Activated naive CD4-positive, alpha-beta T cell treated with anti-CD3 and anti-CD28 coated beads for 36 hours (primary cell): ENCODE data around the gene LYRM4. TPM values are rescaled to one million over a fixed set of nuclear protein-coding genes. Genes with fewer than 3 reads are reported as not detected.

ENCODE experiments used
- CTCF ChIA-PET: fragments of 350-600 bp; sonication (Branson Sonifier 250); formaldehyde crosslinking; loops from one replicate; lab custom pipeline; 2021; ENCODE audit warnings: antibody characterized with exemption; lab: Charles Lee
- DNase-seq: peaks from one replicate; pipeline ENCODE4 v3.0.0-alpha.2; 2020
- H3K27ac Mint-ChIP-seq: one replicate; pipeline ENCODE4 v1.8.0; 2021; ENCODE audit warnings: mild to moderate bottlenecking, mixed read lengths
- H3K27me3 Mint-ChIP-seq: one replicate; pipeline ENCODE4 v1.8.0; 2021; ENCODE audit warnings: low read depth, mixed read lengths
- H3K36me3 Mint-ChIP-seq: one replicate; pipeline ENCODE4 v1.8.0; 2021; ENCODE audit warnings: low read depth, mixed read lengths
- H3K4me1 Mint-ChIP-seq: one replicate; pipeline ENCODE4 v1.8.0; 2021; ENCODE audit warnings: low read depth, mixed read lengths
- H3K4me3 Mint-ChIP-seq: one replicate; pipeline ENCODE4 v1.8.0; 2021; ENCODE audit warnings: mild to moderate bottlenecking, moderate library complexity, mixed read lengths
- H3K9me3 Mint-ChIP-seq: one replicate; pipeline ENCODE4 v1.8.0; 2021; ENCODE audit warnings: mixed read lengths
- intact Hi-C: fragments of 100-400 bp; cut with micrococcal nuclease; formaldehyde crosslinking; loops from one replicate; pipeline ENCODE4 v1.15.1; 2023
- total RNA-seq, 2 experiments: library from RNA; stranded (reverse); gene quantifications; one replicate each; pipeline ENCODE4 v1.2.3, GENCODE V29; 2021

LYRM4 gene
- total RNA-seq, 2 experiments from 2014 or later, result 46.2 to 51.6 TPM

GRCh38 chr6:5213836-5214235, 46.9 kb downstream of the LYRM4 start:
- no peak overlapping the region for H3K27ac Mint-ChIP-seq
- CTCF ChIA-PET, result interaction anchor here (1.1 to 1.6 kb wide), 2 partner anchors 37 to 70 kb away, joined by 3 to 4 read pairs; no protein-coding TSS in a partner anchor
- no peaks in the 10 kb centered on the region for H3K27me3 Mint-ChIP-seq
- no peaks in the 10 kb centered on the region for H3K9me3 Mint-ChIP-seq
- peaks cover 4% of the 10 kb centered on the region for H3K4me1 Mint-ChIP-seq
- no peak overlapping the region for H3K4me3 Mint-ChIP-seq
- peaks cover 13% of the 10 kb centered on the region for H3K36me3 Mint-ChIP-seq
- intact Hi-C loops, result loop anchor here (1.0 to 5.0 kb wide), 3 partner anchors 72 to 185 kb away; no protein-coding TSS in a partner anchor
- DNase-seq, result no peak

DNA sequence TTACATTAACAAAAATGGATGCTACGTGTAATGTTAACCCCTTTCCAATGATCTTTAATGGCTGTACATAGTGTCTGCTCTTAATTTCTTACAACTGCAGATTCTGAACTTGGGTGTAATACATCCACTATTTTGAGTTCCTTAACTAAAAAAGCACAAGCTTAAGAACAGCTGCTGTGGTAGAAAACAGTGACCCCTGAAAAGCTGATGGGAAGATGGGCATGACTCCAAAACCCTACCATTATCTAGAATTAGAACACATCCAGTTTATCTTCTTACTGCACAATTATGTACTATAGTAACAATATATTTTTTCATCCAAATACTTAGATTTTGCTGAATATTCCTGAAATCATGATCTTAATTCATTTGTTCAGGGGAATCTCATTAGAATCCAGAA, 49.3 kb downstream of the LYRM4 start:
- Mint-ChIP-seq H3K36me3 (peaks cover 14% of the 10 kb centered on the region), H3K4me3 (no peak overlapping the region), H3K4me1 (peaks cover 4% of the 10 kb centered on the region), H3K27me3 (no peaks in the 10 kb centered on the region), H3K27ac (no peak overlapping the region), H3K9me3 (no peaks in the 10 kb centered on the region)
- intact Hi-C loops, result loop anchor here (5.0 kb wide), 1 partner anchor 69 kb away; no protein-coding TSS in a partner anchor
- CTCF ChIA-PET, result no interaction called here
- DNase-seq, result no peak

GRCh38 chr6:5208471-5208971, 52.2 kb downstream of the LYRM4 start:
- H3K4me3 Mint-ChIP-seq, result no peak overlapping the region
- peaks cover 4% of the 10 kb centered on the region for H3K4me1 Mint-ChIP-seq
- H3K36me3 Mint-ChIP-seq, result peaks cover 15% of the 10 kb centered on the region
- DNase-seq, result no peak
- intact Hi-C loops, result no loop called here
- no peak overlapping the region for H3K27ac Mint-ChIP-seq
- CTCF ChIA-PET, result no interaction called here
- H3K9me3 Mint-ChIP-seq, result no peaks in the 10 kb centered on the region
- no peaks in the 10 kb centered on the region for H3K27me3 Mint-ChIP-seq

GRCh38 chr6:5208057-5208456, 52.7 kb downstream of the LYRM4 start:
- Mint-ChIP-seq H3K27ac (no peak overlapping the region), H3K9me3 (no peaks in the 10 kb centered on the region), H3K4me1 (peaks cover 4% of the 10 kb centered on the region), H3K36me3 (peaks cover 12% of the 10 kb centered on the region), H3K27me3 (no peaks in the 10 kb centered on the region), H3K4me3 (no peak overlapping the region)
- intact Hi-C loops, result no loop called here
- DNase-seq, result no peak
- CTCF ChIA-PET, result interaction anchor here (0.6 kb wide), 1 partner anchor 924 kb away, joined by 5 read pairs; no protein-coding TSS in a partner anchor

DNA sequence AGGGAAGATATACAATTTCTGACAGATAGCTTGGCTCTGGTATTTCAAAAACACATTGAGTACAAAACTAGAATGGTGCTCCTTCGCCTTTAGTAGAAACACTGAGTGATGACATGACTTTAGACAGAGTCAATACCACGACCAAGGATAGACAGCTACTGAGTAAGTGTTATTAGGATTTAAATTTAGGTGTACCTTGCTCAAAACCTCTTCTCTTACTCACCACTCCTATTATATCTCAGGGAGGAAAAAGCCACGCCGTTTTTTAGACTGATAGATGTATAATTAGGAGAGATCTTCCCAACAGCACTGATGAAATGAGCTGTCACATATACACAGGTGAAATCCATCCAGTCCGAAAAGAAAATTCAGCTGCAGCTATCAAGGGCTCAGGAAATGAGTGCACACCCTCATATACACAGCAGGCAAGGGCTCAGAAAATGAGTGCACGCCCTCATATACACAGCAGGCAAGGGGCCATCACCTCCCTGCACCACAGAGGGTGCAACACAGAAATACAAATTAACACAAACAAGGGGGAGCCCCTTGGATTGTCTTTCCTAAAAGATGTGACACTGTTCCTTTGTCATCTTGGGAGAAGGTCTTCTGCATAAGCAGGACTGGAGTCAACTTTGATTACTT, 53.7 kb downstream of the LYRM4 start:
- Mint-ChIP-seq H3K27ac (no peak overlapping the region), H3K9me3 (no peaks in the 10 kb centered on the region), H3K4me1 (peaks cover 4% of the 10 kb centered on the region), H3K4me3 (no peak overlapping the region), H3K27me3 (no peaks in the 10 kb centered on the region), H3K36me3 (peaks cover 12% of the 10 kb centered on the region)
- DNase-seq, result no peak
- intact Hi-C loops, result no loop called here
- CTCF ChIA-PET, result interaction anchor here (0.6 kb wide), 1 partner anchor 261 kb away, joined by 6 read pairs; no protein-coding TSS in a partner anchor

DNA sequence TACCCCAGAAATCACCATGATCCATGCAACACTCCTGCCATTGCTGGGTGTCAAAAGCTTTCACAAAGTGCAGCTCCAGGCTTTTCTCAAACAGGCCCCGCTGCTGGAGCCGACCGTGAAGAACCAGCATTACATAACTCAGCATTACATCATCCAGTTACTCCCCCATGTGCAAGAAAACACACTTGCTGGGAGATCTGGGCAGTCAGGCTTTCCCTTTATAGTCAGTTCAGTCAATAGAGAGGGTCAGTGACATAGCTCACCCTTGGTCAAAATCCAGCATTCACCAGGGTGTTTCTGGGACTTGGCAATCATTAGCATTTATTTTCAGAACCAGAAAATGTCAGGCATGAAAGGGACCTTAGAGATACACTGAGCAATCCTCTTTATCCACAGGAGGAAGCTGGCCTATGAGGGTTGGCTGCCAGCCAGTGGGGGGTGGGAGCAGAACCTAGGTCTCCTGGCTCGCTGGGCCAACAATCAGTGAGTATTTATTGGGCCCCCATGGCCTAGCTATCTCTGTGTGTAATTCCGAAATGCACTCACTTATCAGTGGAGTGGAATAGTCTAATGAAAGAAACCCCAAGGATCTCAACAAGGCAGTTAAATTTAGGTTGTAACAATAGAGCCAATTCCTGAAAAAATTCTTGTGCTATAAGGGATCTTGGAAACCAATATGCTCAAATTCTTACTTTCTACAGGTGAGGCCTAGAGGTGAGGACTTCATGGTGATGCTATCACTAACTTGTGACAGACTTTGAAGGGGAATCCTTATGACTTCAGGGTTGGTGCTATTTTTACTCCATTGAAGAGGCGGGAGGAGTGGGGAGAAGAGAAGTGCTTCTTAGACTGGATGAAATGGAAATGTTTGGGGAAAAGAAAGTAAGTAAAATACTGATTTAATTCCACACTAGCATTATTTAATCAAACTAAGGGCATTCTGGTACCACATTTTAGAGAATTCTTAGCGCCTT, 54.6 kb downstream of the LYRM4 start:
- Mint-ChIP-seq H3K4me3 (no peak overlapping the region), H3K36me3 (peaks cover 9% of the 10 kb centered on the region), H3K27me3 (no peaks in the 10 kb centered on the region), H3K27ac (no peak overlapping the region), H3K9me3 (no peaks in the 10 kb centered on the region), H3K4me1 (peaks cover 4% of the 10 kb centered on the region)
- CTCF ChIA-PET, result interaction anchor here (0.6 kb wide), 1 partner anchor 262 kb away, joined by 6 read pairs; no protein-coding TSS in a partner anchor
- no peak for DNase-seq
- intact Hi-C loops, result no loop called here

DNA sequence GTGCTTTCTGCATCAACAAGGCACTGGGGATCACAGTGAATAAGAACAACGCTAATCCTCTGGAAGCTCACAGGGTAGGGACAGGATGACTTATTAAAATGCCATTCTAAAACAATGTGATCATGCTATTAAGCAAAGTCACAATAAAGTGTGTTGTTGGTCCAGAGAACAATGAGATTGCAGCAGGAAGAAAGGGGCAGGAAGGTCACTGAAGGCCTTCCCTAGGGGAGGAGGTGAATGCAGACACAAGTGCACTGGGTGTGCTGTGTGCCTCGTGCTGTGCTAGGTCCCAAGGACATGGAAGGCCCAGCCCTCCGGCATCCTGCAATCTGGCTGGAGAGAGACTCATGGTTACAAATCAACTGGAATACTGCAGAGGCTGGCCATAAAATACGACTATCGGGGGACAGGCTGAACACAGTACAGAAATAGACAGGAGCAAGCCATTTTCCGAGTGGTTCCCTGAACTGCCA, 55.7 kb downstream of the LYRM4 start:
- Mint-ChIP-seq H3K9me3 (no peaks in the 10 kb centered on the region), H3K4me3 (no peak overlapping the region), H3K4me1 (peaks cover 3% of the 10 kb centered on the region), H3K27ac (no peak overlapping the region), H3K36me3 (peaks cover 8% of the 10 kb centered on the region), H3K27me3 (no peaks in the 10 kb centered on the region)
- intact Hi-C loops, result no loop called here
- CTCF ChIA-PET, result no interaction called here
- no peak for DNase-seq

- Mint-ChIP-seq H3K4me3 (no peak overlapping the region), H3K9me3 (no peaks in the 10 kb centered on the region), H3K27ac (no peak overlapping the region), H3K36me3 (peaks cover 8% of the 10 kb centered on the region), H3K4me1 (peaks cover 5% of the 10 kb centered on the region), H3K27me3 (no peaks in the 10 kb centered on the region)
- DNase-seq, result no peak
- intact Hi-C loops, result no loop called here
- CTCF ChIA-PET, result no interaction called here
These were observed 56.4 kb downstream of the LYRM4 start for GRCh38 chr6:5204376-5204775.

DNA sequence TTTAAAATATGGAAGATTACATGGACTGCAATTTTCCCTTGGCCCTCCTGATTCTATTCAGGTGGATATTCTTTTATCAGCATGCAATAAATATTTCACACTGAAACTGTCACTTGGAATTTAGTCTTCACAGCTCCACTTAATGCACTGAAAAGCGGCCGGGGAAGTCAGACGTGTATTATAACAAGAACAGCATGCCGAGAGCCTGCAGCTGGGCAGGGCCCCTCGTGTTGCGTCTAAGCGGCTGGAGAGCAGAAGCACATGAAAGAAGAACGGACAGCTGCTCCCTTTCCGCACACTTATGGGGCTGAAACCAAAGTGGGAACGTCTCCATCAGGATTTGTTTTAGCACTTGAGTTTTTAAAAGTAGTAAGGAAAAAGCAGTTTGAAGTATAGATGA, 57.2 kb downstream of the LYRM4 start:
- DNase-seq, result no peak
- Mint-ChIP-seq H3K9me3 (no peaks in the 10 kb centered on the region), H3K36me3 (peaks cover 8% of the 10 kb centered on the region), H3K27me3 (no peaks in the 10 kb centered on the region), H3K4me1 (peaks cover 10% of the 10 kb centered on the region), H3K27ac (no peak overlapping the region), H3K4me3 (no peak overlapping the region)
- CTCF ChIA-PET, result no interaction called here
- intact Hi-C loops, result no loop called here

DNA sequence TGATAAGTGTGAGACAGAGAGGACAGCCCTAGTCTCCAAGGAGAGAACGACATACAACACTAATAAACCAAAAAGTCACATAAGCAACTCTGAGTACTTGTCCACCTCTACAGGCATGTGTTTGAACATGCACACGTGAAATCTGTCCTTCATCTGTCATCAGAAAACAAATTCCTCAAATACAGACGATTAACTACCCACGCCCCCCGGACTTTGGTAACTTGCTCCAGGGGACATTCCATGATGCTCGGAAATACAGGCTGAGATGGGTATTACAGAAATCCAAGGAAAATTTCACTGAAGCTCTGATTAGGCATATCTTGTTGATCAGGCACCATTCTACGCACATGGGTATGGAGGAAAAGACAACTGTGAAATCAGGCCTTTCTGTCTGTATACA, 57.8 kb downstream of the LYRM4 start:
- H3K9me3 Mint-ChIP-seq, result no peaks in the 10 kb centered on the region
- no peak overlapping the region for H3K4me3 Mint-ChIP-seq
- CTCF ChIA-PET, result no interaction called here
- DNase-seq, result no peak
- peaks cover 8% of the 10 kb centered on the region for H3K36me3 Mint-ChIP-seq
- no peak overlapping the region for H3K27ac Mint-ChIP-seq
- H3K27me3 Mint-ChIP-seq, result no peaks in the 10 kb centered on the region
- peaks cover 10% of the 10 kb centered on the region for H3K4me1 Mint-ChIP-seq
- intact Hi-C loops, result no loop called here

GRCh38 chr6:5202206-5202605, 58.5 kb downstream of the LYRM4 start:
- H3K27ac Mint-ChIP-seq, result no peak overlapping the region
- no peak overlapping the region for H3K4me3 Mint-ChIP-seq
- DNase-seq, result no peak
- H3K27me3 Mint-ChIP-seq, result no peaks in the 10 kb centered on the region
- intact Hi-C loops, result no loop called here
- peaks cover 6% of the 10 kb centered on the region for H3K36me3 Mint-ChIP-seq
- CTCF ChIA-PET, result interaction anchor here (1.0 kb wide), 1 partner anchor 13 kb away, joined by 7 read pairs; no protein-coding TSS in a partner anchor
- H3K9me3 Mint-ChIP-seq, result no peaks in the 10 kb centered on the region
- peaks cover 10% of the 10 kb centered on the region for H3K4me1 Mint-ChIP-seq

GRCh38 chr6:5201271-5201670, 59.5 kb downstream of the LYRM4 start:
- DNase-seq, result no peak
- intact Hi-C loops, result no loop called here
- H3K9me3 Mint-ChIP-seq, result no peaks in the 10 kb centered on the region
- no peaks in the 10 kb centered on the region for H3K27me3 Mint-ChIP-seq
- H3K36me3 Mint-ChIP-seq, result peaks cover 10% of the 10 kb centered on the region
- H3K27ac Mint-ChIP-seq, result no peak overlapping the region
- CTCF ChIA-PET, result interaction anchor here (0.7 kb wide), 1 partner anchor 71 kb away, joined by 3 read pairs; no protein-coding TSS in a partner anchor
- peaks cover 14% of the 10 kb centered on the region for H3K4me1 Mint-ChIP-seq
- H3K4me3 Mint-ChIP-seq, result no peak overlapping the region
